Loucy (cell line): ENCODE measurements around the gene PAWR.

Experiments used
- H2AFZ ChIP-seq: fragments of 200-600 bp; sonication (generic); 2 replicates; pipeline ENCODE4 v1.6.0; 2016; ENCODE audit warnings: antibody characterized with exemption, mild to moderate bottlenecking, low read length, moderate library complexity
- H3F3A ChIP-seq: fragments of 200-600 bp; 2 replicates; pipeline ENCODE4 v1.6.0; 2016; ENCODE audit warnings: antibody characterized with exemption, low read depth, mild to moderate bottlenecking
- H3K27me3 ChIP-seq: fragments of 200-600 bp; sonication (generic); 2 replicates; pipeline ENCODE4 v1.6.1; 2014; ENCODE audit warnings: low read length, mild to moderate bottlenecking; ENCODE audit not compliant: insufficient read depth, poor library complexity, severe bottlenecking
- H3K36me3 ChIP-seq: fragments of 200-600 bp; sonication (generic); 2 replicates; pipeline ENCODE4 v1.6.1; 2016; ENCODE audit warnings: low read length; ENCODE audit not compliant: insufficient read depth
- H3K4me1 ChIP-seq: fragments of 200-600 bp; sonication (generic); 2 replicates; pipeline ENCODE4 v1.5.1; 2014; ENCODE audit warnings: low read length, mild to moderate bottlenecking; ENCODE audit not compliant: insufficient read depth, poor library complexity, severe bottlenecking
- H3K4me2 ChIP-seq: fragments of 200-600 bp; sonication (generic); 2 replicates; pipeline ENCODE4 v1.6.0; 2014; ENCODE audit warnings: antibody characterized with exemption, low read length, low read depth, mild to moderate bottlenecking; ENCODE audit not compliant: poor library complexity, severe bottlenecking
- H3K4me3 ChIP-seq: fragments of 200-600 bp; sonication (generic); 2 replicates; pipeline ENCODE4 v1.5.1; 2014; ENCODE audit warnings: low read length, mild to moderate bottlenecking, mixed read lengths; ENCODE audit not compliant: poor library complexity, severe bottlenecking
- H3K79me2 ChIP-seq: fragments of 200-600 bp; sonication (generic); 2 replicates; pipeline ENCODE4 v1.6.1; 2014; ENCODE audit warnings: low read length; ENCODE audit not compliant: insufficient read depth
- H3K9ac ChIP-seq: fragments of 200-600 bp; sonication (generic); 2 replicates; pipeline ENCODE4 v1.6.0; 2014; ENCODE audit warnings: mild to moderate bottlenecking, low read depth, low read length, moderate library complexity; ENCODE audit not compliant: poor library complexity, severe bottlenecking
- H3K9me2 ChIP-seq: fragments of 200-600 bp; sonication (generic); replicated peaks from 2 replicates; pipeline ENCODE4 v1.6.1; 2016; ENCODE audit warnings: low read depth, low read length, mixed read lengths
- H3K9me3 ChIP-seq: fragments of 200-600 bp; sonication (generic); 2 replicates; pipeline ENCODE4 v1.6.1; 2014; ENCODE audit warnings: mild to moderate bottlenecking, antibody characterized with exemption, low read length, low read depth; ENCODE audit not compliant: insufficient read depth
- H4K20me1 ChIP-seq: fragments of 200-600 bp; sonication (generic); 2 replicates; pipeline ENCODE4 v1.6.0; 2014; ENCODE audit warnings: antibody characterized with exemption, low read length, mild to moderate bottlenecking; ENCODE audit not compliant: insufficient read depth, poor library complexity, severe bottlenecking
- EZH2phosphoT487 ChIP-seq: fragments of 200-600 bp; IDR thresholded peaks from 2 replicates; pipeline ENCODE4 v1.6.1; 2018; ENCODE audit warnings: antibody characterized with exemption, mild to moderate bottlenecking, moderate library complexity, borderline replicate concordance
- TF ChIP-seq, protein P1 (sequence below): fragments of 200-600 bp; sonication (generic); conservative IDR thresholded peaks from 2 replicates; pipeline ENCODE4 v1.5.1; 2014; ENCODE audit warnings: mild to moderate bottlenecking, antibody characterized with exemption, low read length

Gene PAWR

DNA sequence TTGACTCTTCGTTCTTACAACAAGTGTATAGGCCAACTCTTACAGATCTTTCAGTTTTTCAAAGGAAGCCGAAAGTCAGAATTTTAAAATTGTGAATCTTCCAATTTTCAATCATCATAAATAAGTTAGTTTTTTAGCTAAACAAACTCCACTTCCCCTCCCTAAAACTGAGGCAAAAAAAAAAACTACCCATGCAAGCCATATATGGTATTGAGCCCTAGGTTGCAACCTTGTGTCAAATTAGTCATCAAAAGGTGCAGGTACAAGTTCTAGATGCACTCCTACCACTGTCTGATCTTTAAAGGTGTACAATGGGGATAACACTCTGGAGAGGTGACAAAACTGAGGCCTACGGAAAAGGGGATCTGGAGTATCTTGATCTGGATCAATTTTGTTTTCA lies 97.9 kb downstream of the PAWR start:
- Histone ChIP-seq H3K9ac (no peak overlapping the region), H3K9me2 (no peaks in the 10 kb centered on the region), H3K36me3 (no peaks in the 10 kb centered on the region), H3K79me2 (no peaks in the 10 kb centered on the region), H3F3A (no peaks in the 10 kb centered on the region), H3K4me1 (no peaks in the 10 kb centered on the region), H3K27me3 (no peaks in the 10 kb centered on the region), H3K4me3 (no peak overlapping the region), H3K9me3 (no peaks in the 10 kb centered on the region), H2AFZ (no peak overlapping the region), H4K20me1 (no peaks in the 10 kb centered on the region), H3K4me2 (no peak overlapping the region)
- TF ChIP-seq, protein P1, sequence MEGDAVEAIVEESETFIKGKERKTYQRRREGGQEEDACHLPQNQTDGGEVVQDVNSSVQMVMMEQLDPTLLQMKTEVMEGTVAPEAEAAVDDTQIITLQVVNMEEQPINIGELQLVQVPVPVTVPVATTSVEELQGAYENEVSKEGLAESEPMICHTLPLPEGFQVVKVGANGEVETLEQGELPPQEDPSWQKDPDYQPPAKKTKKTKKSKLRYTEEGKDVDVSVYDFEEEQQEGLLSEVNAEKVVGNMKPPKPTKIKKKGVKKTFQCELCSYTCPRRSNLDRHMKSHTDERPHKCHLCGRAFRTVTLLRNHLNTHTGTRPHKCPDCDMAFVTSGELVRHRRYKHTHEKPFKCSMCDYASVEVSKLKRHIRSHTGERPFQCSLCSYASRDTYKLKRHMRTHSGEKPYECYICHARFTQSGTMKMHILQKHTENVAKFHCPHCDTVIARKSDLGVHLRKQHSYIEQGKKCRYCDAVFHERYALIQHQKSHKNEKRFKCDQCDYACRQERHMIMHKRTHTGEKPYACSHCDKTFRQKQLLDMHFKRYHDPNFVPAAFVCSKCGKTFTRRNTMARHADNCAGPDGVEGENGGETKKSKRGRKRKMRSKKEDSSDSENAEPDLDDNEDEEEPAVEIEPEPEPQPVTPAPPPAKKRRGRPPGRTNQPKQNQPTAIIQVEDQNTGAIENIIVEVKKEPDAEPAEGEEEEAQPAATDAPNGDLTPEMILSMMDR: no peak
- no peak for TF ChIP-seq EZH2phosphoT487

DNA sequence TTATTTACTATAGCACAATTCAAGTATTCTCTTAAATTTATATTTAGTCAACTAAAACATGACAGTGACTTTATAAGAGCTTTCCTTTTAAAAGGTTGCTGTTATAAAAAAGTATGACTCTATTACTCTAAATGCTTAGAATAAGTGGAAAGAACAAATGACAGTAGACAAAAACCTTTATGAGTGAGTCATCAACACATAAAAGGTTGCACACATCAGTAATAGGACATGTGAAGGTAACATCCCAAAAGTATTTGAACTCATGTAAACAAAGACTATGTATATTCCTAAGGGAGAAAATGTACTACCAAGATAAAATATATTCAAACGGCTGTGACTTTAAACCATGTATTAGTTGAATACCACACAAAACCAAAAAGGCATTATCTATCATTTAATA lies 98.8 kb downstream of the PAWR start:
- Histone ChIP-seq H2AFZ (no peak overlapping the region), H3K36me3 (no peaks in the 10 kb centered on the region), H3K9ac (no peak overlapping the region), H4K20me1 (no peaks in the 10 kb centered on the region), H3F3A (no peaks in the 10 kb centered on the region), H3K4me1 (no peaks in the 10 kb centered on the region), H3K27me3 (no peaks in the 10 kb centered on the region), H3K4me2 (no peak overlapping the region), H3K4me3 (no peak overlapping the region), H3K79me2 (no peaks in the 10 kb centered on the region), H3K9me2 (no peaks in the 10 kb centered on the region), H3K9me3 (no peaks in the 10 kb centered on the region)
- no peak for TF ChIP-seq EZH2phosphoT487
- TF ChIP-seq, protein P1: no peak

DNA sequence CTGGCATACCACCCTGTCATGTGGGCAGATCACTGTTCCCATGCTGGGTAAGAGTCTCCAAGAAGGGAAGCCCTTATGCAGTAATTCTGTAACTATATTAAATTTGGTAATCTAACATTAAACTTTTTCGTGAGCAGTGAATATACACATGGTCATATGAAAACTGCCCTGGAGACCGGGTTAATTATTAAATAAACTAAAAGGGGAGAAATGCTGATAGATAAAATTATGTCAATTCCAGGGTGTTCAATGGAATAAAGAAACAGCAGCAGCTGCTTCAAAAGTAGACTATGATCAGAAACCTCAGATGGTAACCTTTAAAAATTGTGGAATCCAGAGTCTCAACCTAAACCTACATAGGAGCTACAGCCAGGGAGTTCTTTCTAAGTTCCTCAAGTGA lies 100.0 kb downstream of the PAWR start:
- no peaks in the 10 kb centered on the region for H3K79me2 ChIP-seq
- no peak overlapping the region for H3K4me2 ChIP-seq
- H3K27me3 ChIP-seq: no peaks in the 10 kb centered on the region
- H3K9me2 ChIP-seq: no peaks in the 10 kb centered on the region
- no peak overlapping the region for H3K4me3 ChIP-seq
- no peaks in the 10 kb centered on the region for H3F3A ChIP-seq
- H3K36me3 ChIP-seq: no peaks in the 10 kb centered on the region
- TF ChIP-seq, protein P1: no peak
- TF ChIP-seq EZH2phosphoT487: no peak
- no peak overlapping the region for H2AFZ ChIP-seq
- no peak overlapping the region for H3K9ac ChIP-seq
- H4K20me1 ChIP-seq: no peaks in the 10 kb centered on the region
- no peaks in the 10 kb centered on the region for H3K4me1 ChIP-seq
- H3K9me3 ChIP-seq: no peaks in the 10 kb centered on the region
